Upper lobe of right lung (tissue), 1 donor: ENCODE measurements around the gene MSMP. TPM values are rescaled to one million over a fixed set of nuclear protein-coding genes. Genes with fewer than 3 reads are reported as not detected.

ENCODE experiments used
- ATAC-seq: fragments of 200-7000 bp; cut with Tn5 transposase; one replicate; pipeline ENCODE4 v1.9.1; 2020; ENCODE audit warnings: mild to moderate bottlenecking, moderate library complexity
- DNase-seq: peaks from one replicate; pipeline ENCODE4 v3.0.0-alpha.2; 2020
- H3K27ac ChIP-seq: fragments of 200-600 bp; one replicate; pipeline ENCODE4 v1.8.0; 2022
- H3K27me3 ChIP-seq: fragments of 200-600 bp; one replicate; pipeline ENCODE4 v1.8.0; 2022; ENCODE audit warnings: mild to moderate bottlenecking
- H3K36me3 ChIP-seq: fragments of 200-600 bp; one replicate; pipeline ENCODE4 v1.8.0; 2022
- H3K4me1 ChIP-seq: fragments of 200-600 bp; one replicate; pipeline ENCODE4 v1.8.0; 2022
- H3K4me3 ChIP-seq: fragments of 200-600 bp; one replicate; pipeline ENCODE4 v1.8.0; 2022; ENCODE audit warnings: mild to moderate bottlenecking
- H3K9me3 ChIP-seq: fragments of 200-600 bp; one replicate; pipeline ENCODE4 v1.8.0; 2022
- CTCF ChIP-seq: fragments of 200-600 bp; IDR thresholded peaks from one replicate; pipeline ENCODE4 v1.8.0; 2022; ENCODE audit warnings: antibody characterized with exemption
- intact Hi-C: fragments of 100-400 bp; cut with DNase I; formaldehyde crosslinking; loops from one replicate; pipeline ENCODE4 v1.11.0; 2022
- total RNA-seq: library from RNA; stranded (reverse); fragmentation: NEBNext Ultra II Directional; extraction: Animal tissue kit (Norgen Biotek cat#: 25700); gene quantifications from one replicate; pipeline ENCODE4 v1.2.1, GENCODE V29; 2021
- donor health status: DM: no; HTN: yes; CAD: no; lungs with severe emphysema.

MSMP gene
- total RNA-seq, 1 donor from 2014 or later: not detected

GRCh38 chr9:35743452-35743851, 10.6 kb downstream of the MSMP start:
- no peak overlapping the region for H3K4me3 ChIP-seq
- DNase-seq (no peak), ATAC-seq (no peak)
- no peaks in the 10 kb centered on the region for H3K9me3 ChIP-seq
- no peak for TF ChIP-seq CTCF
- no peaks in the 10 kb centered on the region for H3K27me3 ChIP-seq
- H3K4me1 ChIP-seq: peaks cover 32% of the 10 kb centered on the region
- peaks cover 73% of the 10 kb centered on the region for H3K36me3 ChIP-seq
- no peak overlapping the region for H3K27ac ChIP-seq
- intact Hi-C loops: no loop called here

GRCh38 chr9:35741740-35742139, 12.3 kb downstream of the MSMP start:
- no peak overlapping the region for H3K27ac ChIP-seq
- DNase-seq (no peak), ATAC-seq (no peak)
- no peaks in the 10 kb centered on the region for H3K27me3 ChIP-seq
- peaks cover 20% of the 10 kb centered on the region for H3K4me1 ChIP-seq
- H3K36me3 ChIP-seq: peaks cover 90% of the 10 kb centered on the region
- TF ChIP-seq CTCF: no peak
- H3K4me3 ChIP-seq: no peak overlapping the region
- intact Hi-C loops: no loop called here
- H3K9me3 ChIP-seq: no peaks in the 10 kb centered on the region

GRCh38 chr9:35740243-35740642, 13.8 kb downstream of the MSMP start:
- no peak for DNase-seq
- intact Hi-C loops: no loop called here
- peaks cover 99% of the 10 kb centered on the region for H3K36me3 ChIP-seq
- no peak overlapping the region for H3K27ac ChIP-seq
- H3K9me3 ChIP-seq: no peaks in the 10 kb centered on the region
- TF ChIP-seq CTCF: no peak
- no peak for ATAC-seq
- no peaks in the 10 kb centered on the region for H3K27me3 ChIP-seq
- H3K4me1 ChIP-seq: peaks cover 5% of the 10 kb centered on the region
- no peak overlapping the region for H3K4me3 ChIP-seq

GRCh38 chr9:35738924-35739323, 15.2 kb downstream of the MSMP start:
- intact Hi-C loops: no loop called here

GRCh38 chr9:35738186-35738585, 15.9 kb downstream of the MSMP start:
- ATAC-seq (no peak), DNase-seq (no peak)
- no peak overlapping the region for H3K4me3 ChIP-seq
- H3K27me3 ChIP-seq: no peaks in the 10 kb centered on the region
- intact Hi-C loops: no loop called here
- H3K27ac ChIP-seq: no peak overlapping the region
- TF ChIP-seq CTCF: no peak
- peaks cover 10% of the 10 kb centered on the region for H3K4me1 ChIP-seq
- H3K36me3 ChIP-seq: peaks cover 93% of the 10 kb centered on the region
- H3K9me3 ChIP-seq: no peaks in the 10 kb centered on the region

More at GRCh38 chr9:35738924-35739323, 15.2 kb downstream of the MSMP start:
- H3K4me3 ChIP-seq: no peak overlapping the region
- peaks cover 100% of the 10 kb centered on the region for H3K36me3 ChIP-seq
- no peak for TF ChIP-seq CTCF
- no peaks in the 10 kb centered on the region for H3K27me3 ChIP-seq
- peaks cover 2% of the 10 kb centered on the region for H3K4me1 ChIP-seq
- no peaks in the 10 kb centered on the region for H3K9me3 ChIP-seq
- no peak overlapping the region for H3K27ac ChIP-seq
- no peak for ATAC-seq
- no peak for DNase-seq

GRCh38 chr9:35737143-35737542, 16.9 kb downstream of the MSMP start:
- intact Hi-C loops: no loop called here
- H3K27ac ChIP-seq: no peak overlapping the region
- DNase-seq (no peak), ATAC-seq (no peak)
- H3K36me3 ChIP-seq: peaks cover 82% of the 10 kb centered on the region
- no peak overlapping the region for H3K4me3 ChIP-seq
- TF ChIP-seq CTCF: no peak
- no peaks in the 10 kb centered on the region for H3K27me3 ChIP-seq
- no peaks in the 10 kb centered on the region for H3K9me3 ChIP-seq
- peaks cover 12% of the 10 kb centered on the region for H3K4me1 ChIP-seq
